Neural progenitor cell (in vitro differentiated cells): Measurements from ENCODE around the gene ATP6V0D1. TPM values are rescaled to one million over a fixed set of nuclear protein-coding genes. Genes with fewer than 3 reads are reported as not detected.
A peak's percentile ranks its signal among the peaks of the same experiment; 100 is the strongest.
"Not testable (repeated sequence)": the region's sequence is repeated elsewhere in the genome, so short reads cannot be mapped to it uniquely, and the experiment has no call there.

Experiments used
- DNase-seq: peaks from one replicate; pipeline ENCODE4 v3.0.0-alpha.2; 2016; ENCODE audit warnings: low spot score
- H2AFZ ChIP-seq: fragments of 200-600 bp; sonication (generic); replicated peaks from 2 replicates; pipeline ENCODE4 v1.6.1; 2016; ENCODE audit warnings: antibody characterized with exemption
- H3F3A ChIP-seq: fragments of 200-600 bp; sonication (generic); 2 replicates; pipeline ENCODE4 v1.6.1; 2016; ENCODE audit warnings: antibody characterized with exemption, low read depth
- H3K27ac ChIP-seq: fragments of 200-600 bp; sonication (generic); 2 replicates; pipeline ENCODE4 v1.5.1; 2016; ENCODE audit warnings: mild to moderate bottlenecking
- H3K27me3 ChIP-seq: fragments of 200-600 bp; sonication (generic); 2 replicates; pipeline ENCODE4 v1.6.1; 2016; ENCODE audit warnings: mild to moderate bottlenecking, moderate library complexity
- H3K36me3 ChIP-seq: fragments of 200-600 bp; sonication (generic); 2 replicates; pipeline ENCODE4 v1.5.1; 2016
- H3K4me1 ChIP-seq: fragments of 200-600 bp; sonication (generic); 2 replicates; pipeline ENCODE4 v1.6.1; 2016; ENCODE audit warnings: mixed run types
- H3K4me2 ChIP-seq: fragments of 200-600 bp; sonication (generic); 2 replicates; pipeline ENCODE4 v1.6.1; 2016
- H3K4me3 ChIP-seq: fragments of 200-600 bp; sonication (generic); 2 replicates; pipeline ENCODE4 v1.5.1; 2016
- H3K79me2 ChIP-seq: fragments of 200-600 bp; sonication (generic); 2 replicates; pipeline ENCODE4 v1.6.1; 2016; ENCODE audit warnings: low read depth
- H3K9ac ChIP-seq: fragments of 200-600 bp; sonication (generic); 2 replicates; pipeline ENCODE4 v1.6.1; 2016
- H3K9me3 ChIP-seq: fragments of 200-600 bp; sonication (generic); 2 replicates; pipeline ENCODE4 v1.5.1; 2016; ENCODE audit warnings: low read depth
- H4K20me1 ChIP-seq: fragments of 200-600 bp; sonication (generic); 2 replicates; pipeline ENCODE4 v1.6.1; 2016; ENCODE audit warnings: low read depth
- H3K27ac Mint-ChIP-seq: 3 replicates; pipeline ENCODE4 v1.8.0; 2021; ENCODE audit warnings: mixed read lengths
- H3K27me3 Mint-ChIP-seq: 2 replicates; pipeline ENCODE4 v1.8.0; 2022; ENCODE audit warnings: low read depth, mild to moderate bottlenecking, inconsistent platforms, moderate library complexity, mixed read lengths; ENCODE audit not compliant: insufficient read depth
- H3K36me3 Mint-ChIP-seq: 3 replicates; pipeline ENCODE4 v1.8.0; 2021; ENCODE audit warnings: mixed read lengths
- H3K4me1 Mint-ChIP-seq: 3 replicates; pipeline ENCODE4 v1.8.0; 2021; ENCODE audit warnings: mixed read lengths
- H3K4me3 Mint-ChIP-seq: 3 replicates; pipeline ENCODE4 v1.8.0; 2021; ENCODE audit warnings: mild to moderate bottlenecking, moderate library complexity, mixed read lengths
- H3K9me3 Mint-ChIP-seq: 3 replicates; pipeline ENCODE4 v1.8.0; 2020; ENCODE audit warnings: mixed read lengths
- EZH2 ChIP-seq: fragments of 200-600 bp; sonication (generic); IDR thresholded peaks from 2 replicates; pipeline ENCODE4 v1.6.1; 2017; ENCODE audit warnings: antibody characterized with exemption, mild to moderate bottlenecking, moderate library complexity
- EZH2phosphoT487 ChIP-seq: fragments of 200-600 bp; sonication (generic); IDR thresholded peaks from 2 replicates; pipeline ENCODE4 v1.6.1; 2017; ENCODE audit warnings: antibody characterized with exemption
- total RNA-seq: library from RNA; depleted of rRNA; stranded (reverse); fragments of >200 nt; gene quantifications from 2 replicates; pipeline ENCODE4 v1.2.3, GENCODE V29; 2015; ENCODE audit warnings: low replicate concordance
- TF ChIP-seq, protein P1 (sequence below): fragments of 200-600 bp; sonication (generic); IDR thresholded peaks from 2 replicates; pipeline ENCODE4 v1.5.1; 2017; ENCODE audit warnings: antibody characterized with exemption, mild to moderate bottlenecking

Gene ATP6V0D1
- total RNA-seq, 1 donor from 2014 or later = 29.7 TPM

DNA sequence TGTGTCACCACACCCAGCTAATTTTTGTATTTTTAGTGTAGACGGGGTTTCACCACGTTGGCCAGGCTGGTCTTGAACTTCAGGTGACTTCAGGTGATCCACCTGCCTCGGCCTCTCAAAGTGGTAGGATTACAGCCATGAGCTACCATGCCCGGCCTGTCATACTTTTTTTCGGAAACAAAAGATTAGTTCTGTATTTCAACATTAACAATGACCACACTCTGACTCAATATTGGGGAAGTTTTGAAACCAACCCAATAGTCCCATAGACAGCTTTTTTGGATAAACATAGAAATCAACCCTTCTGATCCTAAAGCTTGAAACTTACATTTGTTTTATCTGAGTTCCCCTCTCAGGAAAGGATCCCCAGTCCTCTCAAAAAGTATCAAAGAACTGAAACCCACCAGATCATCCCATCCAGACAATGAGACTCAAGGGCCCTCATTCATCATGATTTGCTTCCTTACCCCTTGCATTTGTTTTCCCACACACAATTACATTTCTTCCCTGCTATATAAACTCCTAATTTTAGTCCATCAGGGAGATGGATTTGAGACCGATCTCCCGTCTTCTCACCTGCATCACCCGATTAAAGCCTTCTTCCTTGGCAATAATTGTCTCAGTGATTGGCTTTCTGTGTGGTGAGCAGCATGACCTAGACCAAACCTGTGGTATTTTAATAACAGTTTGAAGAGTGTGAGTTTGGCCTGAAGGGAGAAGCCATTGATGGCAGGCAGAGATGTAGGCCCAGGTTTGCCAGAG is 9.6 kb upstream of the ATP6V0D1 start:
- Mint-ChIP-seq H3K9me3 (no peaks in the 10 kb centered on the region), H3K27me3 (peaks cover 6% of the 10 kb centered on the region), H3K36me3 (peaks cover 1% of the 10 kb centered on the region), H3K27ac (no peak overlapping the region), H3K4me3 (no peak overlapping the region), H3K4me1 (peaks cover 16% of the 10 kb centered on the region)
- Histone ChIP-seq H2AFZ (no peak overlapping the region), H3K36me3 (no peaks in the 10 kb centered on the region), H3K27me3 (peaks cover 18% of the 10 kb centered on the region), H3F3A (no peaks in the 10 kb centered on the region), H3K4me3 (no peak overlapping the region), H3K4me1 (peaks cover 11% of the 10 kb centered on the region), H3K9ac (no peak overlapping the region), H3K9me3 (no peaks in the 10 kb centered on the region), H4K20me1 (no peaks in the 10 kb centered on the region), H3K4me2 (no peak overlapping the region), H3K79me2 (no peaks in the 10 kb centered on the region), H3K27ac (no peak overlapping the region)
- no peak for DNase-seq
- no peak for TF ChIP-seq EZH2phosphoT487
- TF ChIP-seq, protein P1, sequence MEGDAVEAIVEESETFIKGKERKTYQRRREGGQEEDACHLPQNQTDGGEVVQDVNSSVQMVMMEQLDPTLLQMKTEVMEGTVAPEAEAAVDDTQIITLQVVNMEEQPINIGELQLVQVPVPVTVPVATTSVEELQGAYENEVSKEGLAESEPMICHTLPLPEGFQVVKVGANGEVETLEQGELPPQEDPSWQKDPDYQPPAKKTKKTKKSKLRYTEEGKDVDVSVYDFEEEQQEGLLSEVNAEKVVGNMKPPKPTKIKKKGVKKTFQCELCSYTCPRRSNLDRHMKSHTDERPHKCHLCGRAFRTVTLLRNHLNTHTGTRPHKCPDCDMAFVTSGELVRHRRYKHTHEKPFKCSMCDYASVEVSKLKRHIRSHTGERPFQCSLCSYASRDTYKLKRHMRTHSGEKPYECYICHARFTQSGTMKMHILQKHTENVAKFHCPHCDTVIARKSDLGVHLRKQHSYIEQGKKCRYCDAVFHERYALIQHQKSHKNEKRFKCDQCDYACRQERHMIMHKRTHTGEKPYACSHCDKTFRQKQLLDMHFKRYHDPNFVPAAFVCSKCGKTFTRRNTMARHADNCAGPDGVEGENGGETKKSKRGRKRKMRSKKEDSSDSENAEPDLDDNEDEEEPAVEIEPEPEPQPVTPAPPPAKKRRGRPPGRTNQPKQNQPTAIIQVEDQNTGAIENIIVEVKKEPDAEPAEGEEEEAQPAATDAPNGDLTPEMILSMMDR = no peak
- no peak for TF ChIP-seq EZH2

DNA sequence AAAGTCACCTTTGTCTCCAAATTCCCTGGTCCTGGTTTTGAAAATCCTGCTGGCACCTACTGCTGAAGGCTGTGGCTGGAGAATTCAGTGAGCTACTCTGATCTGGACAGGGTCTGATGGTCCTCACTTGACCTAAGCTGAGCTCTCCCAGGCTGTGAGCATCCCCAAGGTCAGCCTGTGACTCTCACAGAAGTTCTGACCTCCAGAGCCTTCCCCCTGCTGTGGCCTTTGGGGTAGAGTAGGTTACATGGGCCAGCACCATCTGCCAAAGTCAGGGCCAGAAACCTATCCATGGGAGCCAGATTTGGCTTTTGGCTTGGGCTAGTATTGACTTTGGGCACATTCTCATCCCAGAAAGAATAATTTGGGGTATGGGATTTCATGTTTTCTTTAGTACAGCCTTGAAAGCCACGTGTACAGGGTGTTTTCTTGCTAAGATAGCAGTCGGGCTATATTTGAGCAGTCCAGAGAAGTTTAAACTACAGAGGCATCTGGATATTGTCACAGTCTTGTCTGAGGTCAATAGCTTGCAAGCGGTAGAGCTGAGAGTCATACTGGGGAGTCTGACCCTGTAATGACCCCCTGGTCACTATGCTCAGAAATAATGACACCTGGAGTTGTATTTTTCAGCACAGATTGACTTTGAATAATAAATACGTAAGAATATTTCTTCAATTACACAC is 8.6 kb upstream of the ATP6V0D1 start:
- Mint-ChIP-seq H3K4me3 (no peak overlapping the region), H3K27me3 (peaks cover 5% of the 10 kb centered on the region), H3K36me3 (peaks cover 1% of the 10 kb centered on the region), H3K4me1 (peaks cover 16% of the 10 kb centered on the region), H3K27ac (peak overlapping the region; percentile 80), H3K9me3 (no peaks in the 10 kb centered on the region)
- no peaks in the 10 kb centered on the region for H4K20me1 ChIP-seq
- no peaks in the 10 kb centered on the region for H3K36me3 ChIP-seq
- peak overlapping the region; percentile 69 for H2AFZ ChIP-seq
- peak overlapping the region; percentile 67 for H3K4me2 ChIP-seq
- no peak overlapping the region for H3K27ac ChIP-seq
- TF ChIP-seq, protein P1 = no peak
- TF ChIP-seq EZH2phosphoT487 (no peak), EZH2 (no peak)
- peak overlapping the region; percentile 21 for H3K9ac ChIP-seq
- H3K79me2 ChIP-seq = no peaks in the 10 kb centered on the region
- H3F3A ChIP-seq = no peaks in the 10 kb centered on the region
- peaks cover 11% of the 10 kb centered on the region for H3K4me1 ChIP-seq
- no peaks in the 10 kb centered on the region for H3K9me3 ChIP-seq
- H3K27me3 ChIP-seq = peaks cover 15% of the 10 kb centered on the region
- DNase-seq = no peak
- no peak overlapping the region for H3K4me3 ChIP-seq

DNA sequence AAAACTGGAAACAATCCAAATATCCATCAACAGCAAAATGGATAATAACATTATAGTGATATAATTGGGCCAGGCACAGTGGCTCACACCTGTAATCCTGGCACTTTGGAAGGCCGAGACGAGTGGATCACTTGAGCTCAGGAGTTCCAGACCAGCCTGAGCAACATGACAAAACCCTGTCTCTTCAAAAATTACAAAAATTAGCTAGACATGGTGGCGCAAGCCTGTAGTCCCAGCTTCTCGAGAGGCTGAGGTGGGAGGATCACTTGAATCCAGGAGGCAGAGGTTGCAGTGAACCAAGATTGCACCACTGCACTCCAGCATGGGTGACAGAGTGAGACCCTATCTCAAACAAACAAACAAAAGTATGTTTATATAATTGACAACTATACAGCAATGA is 6.6 kb upstream of the ATP6V0D1 start:
- H3K27ac Mint-ChIP-seq, H3K79me2 ChIP-seq, H3K27ac ChIP-seq, H3K36me3 ChIP-seq, H3F3A ChIP-seq, H3K9ac ChIP-seq, DNase-seq, H3K36me3 Mint-ChIP-seq, H3K4me3 Mint-ChIP-seq, H3K27me3 Mint-ChIP-seq, H3K4me2 ChIP-seq, H3K9me3 Mint-ChIP-seq, H2AFZ ChIP-seq, H4K20me1 ChIP-seq, H3K9me3 ChIP-seq, H3K4me3 ChIP-seq: not testable (repeated sequence)
- Histone ChIP-seq H3K27me3 (peaks cover 14% of the 10 kb centered on the region), H3K4me1 (peaks cover 11% of the 10 kb centered on the region)
- H3K4me1 Mint-ChIP-seq = peaks cover 18% of the 10 kb centered on the region

DNA sequence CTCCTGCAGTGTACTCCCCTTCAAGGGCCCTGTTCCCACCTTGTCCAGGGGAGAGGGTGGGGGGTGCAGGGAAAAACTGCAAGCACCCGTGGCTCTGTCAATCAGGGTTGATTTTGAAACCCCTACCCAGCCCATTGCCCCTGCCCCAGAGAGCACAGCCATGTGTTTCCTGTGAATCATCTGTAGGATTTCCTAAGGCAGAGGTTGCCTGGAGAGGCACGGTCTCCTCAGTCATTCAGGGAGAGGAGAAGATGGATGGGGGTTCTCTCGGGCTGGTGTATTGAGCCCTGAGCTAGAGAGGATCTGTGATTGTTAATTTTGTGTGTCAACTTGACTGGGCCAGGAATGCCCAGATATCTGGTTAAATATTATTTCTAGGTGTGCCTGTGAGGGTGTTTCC is 5.8 kb upstream of the ATP6V0D1 start:
- peaks cover 25% of the 10 kb centered on the region for H3K4me1 Mint-ChIP-seq
- no peak overlapping the region for H3K4me3 ChIP-seq

More for the DNA sequence above, 5.8 kb upstream of the ATP6V0D1 start:
- H3K27ac Mint-ChIP-seq = no peak overlapping the region
- Histone ChIP-seq H3K27me3 (peaks cover 9% of the 10 kb centered on the region), H3K79me2 (no peaks in the 10 kb centered on the region), H4K20me1 (no peaks in the 10 kb centered on the region), H3K27ac (no peak overlapping the region), H3K4me2 (no peak overlapping the region), H3F3A (peaks cover 3% of the 10 kb centered on the region), H3K36me3 (no peaks in the 10 kb centered on the region), H3K4me1 (peaks cover 14% of the 10 kb centered on the region), H3K9me3 (no peaks in the 10 kb centered on the region), H3K9ac (no peak overlapping the region), H2AFZ (no peak overlapping the region)
- H3K27me3 Mint-ChIP-seq = peaks cover 3% of the 10 kb centered on the region
- peaks cover 1% of the 10 kb centered on the region for H3K36me3 Mint-ChIP-seq
- no peak for DNase-seq
- TF ChIP-seq EZH2phosphoT487 = no peak
- H3K9me3 Mint-ChIP-seq = no peaks in the 10 kb centered on the region
- H3K4me3 Mint-ChIP-seq = no peak overlapping the region
